Right lobe of liver (tissue), 6 donors: Measurements from ENCODE around the gene CALHM5. TPM values are rescaled to one million over a fixed set of nuclear protein-coding genes. Genes with fewer than 3 reads are reported as not detected.
A peak's percentile ranks its signal among the peaks of the same experiment; 100 is the strongest.

ENCODE experiments used
- ATAC-seq, 4 donors: fragments of 200-7000 bp; cut with Tn5 transposase; one replicate each; pipeline ENCODE4 v1.9.1; 2020; ENCODE audit warnings: mild to moderate bottlenecking in 4 of 4, moderate library complexity in 4 of 4
- DNase-seq, 3 donors: peaks; one replicate each; pipeline ENCODE4 v3.0.0-alpha.2; 2020
- H3K27ac ChIP-seq, 3 donors: fragments of 200-600 bp; one replicate each; pipeline ENCODE4 v1.8.0; 2022
- H3K27me3 ChIP-seq, 2 donors: fragments of 200-600 bp; one replicate each; pipeline ENCODE4 v1.8.0; 2022
- H3K36me3 ChIP-seq, 4 donors: fragments of 200-600 bp; sonication (generic) in 1 of 4; one replicate each; pipeline versions ENCODE4 v1.5.1 to v1.8.0; 2017 to 2022; ENCODE audit warnings: control low read depth in 1 of 4
- H3K4me1 ChIP-seq, 4 donors: fragments of 200-600 bp; sonication (generic) in 1 of 4; one replicate each; pipeline versions ENCODE4 v1.5.1 to v1.8.0; 2017 to 2022; ENCODE audit warnings: control low read depth in 1 of 4
- H3K4me3 ChIP-seq, 3 donors: fragments of 200-600 bp; one replicate each; pipeline ENCODE4 v1.8.0; 2022
- H3K9me3 ChIP-seq, 4 donors: fragments of 200-600 bp; sonication (generic) in 1 of 4; one replicate each; pipeline versions ENCODE4 v1.5.1 to v1.8.0; 2017 to 2022; ENCODE audit warnings: control low read depth in 1 of 4
- POLR2A ChIP-seq: fragments of 450-650 bp; IDR thresholded peaks from one replicate; pipeline ENCODE4 v1.6.1; 2017; ENCODE audit warnings: antibody characterized with exemption, mild to moderate bottlenecking
- WGBS: methylation state at CpG from one replicate; pipeline ENCODE4 v1.1.6; 2018; ENCODE audit warnings: low coverage, low lambda C conversion rate; ENCODE audit not compliant: insufficient coverage; ENCODE audit errors: missing lambda C conversion rate; 5-methylcytosine and 5-hydroxymethylcytosine counted together
- intact Hi-C, 2 donors: fragments of 100-400 bp; cut with DNase I; formaldehyde crosslinking; loops; one replicate each; pipeline versions ENCODE4 v1.11.2 to v1.14.1; 2022
- total RNA-seq, 6 experiments: library from RNA; depleted of rRNA in 2 of 6; stranded (reverse); fragments of >200 nt in 2 of 6; fragmentation: NEBNext Ultra II Directional in 3 of 6; extraction: Animal tissue kit (Norgen Biotek cat#: 25700) in 3 of 6; gene quantifications; one replicate each; pipeline versions ENCODE4 v1.1.0 to v1.2.4, GENCODE V29; 2016 to 2023
- TF ChIP-seq, protein P1 (sequence below), 4 donors: fragments of 200-600 bp in 3 of 4; fragments of 450-650 bp in 1 of 4; IDR thresholded peaks; one replicate each; pipeline versions ENCODE4 v1.5.1 to v1.8.0; 2016 to 2022; ENCODE audit warnings: antibody characterized with exemption in 4 of 4, mild to moderate bottlenecking in 2 of 4
- donor health status: DM: no; HTN: yes; CAD: no.
- donor health status: DM: no; HTN: no; CAD: no.
- donor health status: DM: no; HTN: no; CAD: no.
- donor health status: DM: no; HTN: yes; CAD: no.
- donor health status: DM: no; HTN: yes; CAD: no.

The CALHM5 gene
- total RNA-seq, 6 experiments from 2014 or later = 0.06 to 0.49 (median 0.18) TPM

GRCh38 chr6:116533233-116533957 is 22.0 kb downstream of the CALHM5 start:
- no peak for DNase-seq
- Histone ChIP-seq H3K4me1 (peaks cover 0 to 6% (median 0%) of the 10 kb centered on the region in 4 donors), H3K36me3 (no peaks in the 10 kb centered on the region), H3K27ac (no peak overlapping the region), H3K27me3 (no peaks in the 10 kb centered on the region), H3K4me3 (no peak overlapping the region), H3K9me3 (no peaks in the 10 kb centered on the region)
- no peak for TF ChIP-seq POLR2A
- TF ChIP-seq, protein P1, sequence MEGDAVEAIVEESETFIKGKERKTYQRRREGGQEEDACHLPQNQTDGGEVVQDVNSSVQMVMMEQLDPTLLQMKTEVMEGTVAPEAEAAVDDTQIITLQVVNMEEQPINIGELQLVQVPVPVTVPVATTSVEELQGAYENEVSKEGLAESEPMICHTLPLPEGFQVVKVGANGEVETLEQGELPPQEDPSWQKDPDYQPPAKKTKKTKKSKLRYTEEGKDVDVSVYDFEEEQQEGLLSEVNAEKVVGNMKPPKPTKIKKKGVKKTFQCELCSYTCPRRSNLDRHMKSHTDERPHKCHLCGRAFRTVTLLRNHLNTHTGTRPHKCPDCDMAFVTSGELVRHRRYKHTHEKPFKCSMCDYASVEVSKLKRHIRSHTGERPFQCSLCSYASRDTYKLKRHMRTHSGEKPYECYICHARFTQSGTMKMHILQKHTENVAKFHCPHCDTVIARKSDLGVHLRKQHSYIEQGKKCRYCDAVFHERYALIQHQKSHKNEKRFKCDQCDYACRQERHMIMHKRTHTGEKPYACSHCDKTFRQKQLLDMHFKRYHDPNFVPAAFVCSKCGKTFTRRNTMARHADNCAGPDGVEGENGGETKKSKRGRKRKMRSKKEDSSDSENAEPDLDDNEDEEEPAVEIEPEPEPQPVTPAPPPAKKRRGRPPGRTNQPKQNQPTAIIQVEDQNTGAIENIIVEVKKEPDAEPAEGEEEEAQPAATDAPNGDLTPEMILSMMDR (IDR thresholded peaks at IDR 0.05) = no peak
- 66% methylated on average over 8 of the region's 9 CpGs for WGBS
- intact Hi-C loops = no loop called here
- ATAC-seq = no peak

GRCh38 chr6:116535109-116535508 is 23.7 kb downstream of the CALHM5 start:
- intact Hi-C loops = no loop called here
- TF ChIP-seq POLR2A = no peak
- TF ChIP-seq, protein P1 (IDR thresholded peaks at IDR 0.05) = no peak

DNA sequence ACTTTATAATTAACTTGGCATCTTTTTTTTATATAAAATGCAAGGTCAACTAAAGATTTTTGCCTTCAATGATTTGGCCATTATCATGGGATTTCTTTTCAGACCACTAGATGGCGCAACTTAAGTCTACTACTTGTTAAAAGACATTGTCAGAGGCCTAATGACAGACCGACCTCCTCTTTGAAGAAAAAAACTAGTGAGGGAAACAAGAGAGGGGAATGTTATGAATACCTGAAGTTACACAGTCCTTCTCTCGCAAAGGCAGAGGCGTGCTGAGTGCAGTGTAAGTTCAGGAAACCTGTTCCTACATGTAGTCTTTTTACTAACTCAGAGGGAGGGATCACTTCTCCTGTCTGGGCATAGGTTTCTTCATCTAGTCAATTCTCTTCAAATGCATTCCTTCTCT is 24.8 kb downstream of the CALHM5 start:
- Histone ChIP-seq H3K9me3 (no peaks in the 10 kb centered on the region), H3K4me3 (no peak overlapping the region), H3K27ac (no peak overlapping the region), H3K27me3 (no peaks in the 10 kb centered on the region), H3K4me1 (peaks cover 0 to 6% (median 0%) of the 10 kb centered on the region in 4 donors), H3K36me3 (no peaks in the 10 kb centered on the region)
- no peak for DNase-seq
- WGBS = 10% methylated on average over 4 of the region's 4 CpGs
- intact Hi-C loops = no loop called here
- peak; percentile 73 to 88 (median 84) for ATAC-seq
- TF ChIP-seq, protein P1 (IDR thresholded peaks at IDR 0.05) = peak; percentile 68 to 81 (median 78)
- no peak for TF ChIP-seq POLR2A

More at GRCh38 chr6:116535109-116535508, 23.7 kb downstream of the CALHM5 start:
- Histone ChIP-seq H3K4me1 (peaks cover 0 to 6% (median 0%) of the 10 kb centered on the region in 4 donors), H3K36me3 (no peaks in the 10 kb centered on the region), H3K27ac (no peak overlapping the region), H3K4me3 (no peak overlapping the region), H3K9me3 (no peaks in the 10 kb centered on the region), H3K27me3 (no peaks in the 10 kb centered on the region)
- no peak for DNase-seq
- ATAC-seq = no peak

DNA sequence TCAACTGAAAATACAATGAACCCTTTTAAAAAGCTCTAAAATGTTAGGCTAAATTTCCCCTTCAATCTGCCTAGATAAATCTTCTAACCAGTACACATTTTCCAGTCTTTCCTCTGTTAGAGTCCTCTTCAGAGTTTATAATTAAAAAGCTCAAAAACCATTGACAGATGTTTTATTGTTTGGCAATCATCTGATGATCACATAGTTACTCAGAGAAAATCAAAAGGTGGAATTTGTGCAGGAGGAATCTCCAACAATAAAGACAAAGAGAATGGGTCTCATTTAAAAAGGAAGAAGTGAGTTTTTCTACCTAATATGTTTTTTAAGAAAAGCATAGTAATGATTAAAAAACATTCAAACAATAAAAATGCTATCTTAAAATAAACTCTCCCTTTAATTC is 31.0 kb downstream of the CALHM5 start:
- no peak overlapping the region for H3K4me3 ChIP-seq
- H3K9me3 ChIP-seq = no peaks in the 10 kb centered on the region
- DNase-seq (no peak), ATAC-seq (no peak)
- no peak overlapping the region for H3K27ac ChIP-seq
- H3K36me3 ChIP-seq = no peaks in the 10 kb centered on the region
- intact Hi-C loops = no loop called here
- no peaks in the 10 kb centered on the region for H3K27me3 ChIP-seq
- TF ChIP-seq, protein P1 (IDR thresholded peaks at IDR 0.05) = no peak
- no peak for TF ChIP-seq POLR2A
- H3K4me1 ChIP-seq = no peaks in the 10 kb centered on the region

GRCh38 chr6:116543149-116543548 is 31.7 kb downstream of the CALHM5 start:
- ATAC-seq (no peak), DNase-seq (no peak)
- Histone ChIP-seq H3K27ac (no peak overlapping the region), H3K4me3 (no peak overlapping the region), H3K4me1 (no peaks in the 10 kb centered on the region), H3K9me3 (no peaks in the 10 kb centered on the region), H3K27me3 (no peaks in the 10 kb centered on the region), H3K36me3 (no peaks in the 10 kb centered on the region)
- TF ChIP-seq POLR2A = no peak
- TF ChIP-seq, protein P1 (IDR thresholded peaks at IDR 0.05) = no peak
- intact Hi-C loops = no loop called here
